Prostate gland (tissue), 2 donors: ENCODE measurements around the gene KCNQ1.

Source experiments
- POLR2A ChIP-seq: fragments of 450-650 bp; IDR thresholded peaks from one replicate; pipeline ENCODE4 v1.6.1; 2016; ENCODE audit warnings: antibody characterized with exemption, mild to moderate bottlenecking
- POLR2AphosphoS5 ChIP-seq: sonication (generic); formaldehyde crosslinking; IDR thresholded peaks from one replicate; pipeline ENCODE4 v1.6.1; 2017; ENCODE audit warnings: antibody characterized with exemption
- TF ChIP-seq, protein P1 (sequence below), 4 experiments: fragments of 200-600 bp in 2 of 4; fragments of 450-650 bp in 2 of 4; sonication (generic) in 2 of 4; IDR thresholded peaks; 1 replicate in 3 of 4; 2 replicates in 1 of 4; pipeline ENCODE4 v1.5.1; 2016 to 2019; ENCODE audit warnings: antibody characterized with exemption in 4 of 4, mild to moderate bottlenecking in 2 of 4, moderate library complexity in 2 of 4

DNA sequence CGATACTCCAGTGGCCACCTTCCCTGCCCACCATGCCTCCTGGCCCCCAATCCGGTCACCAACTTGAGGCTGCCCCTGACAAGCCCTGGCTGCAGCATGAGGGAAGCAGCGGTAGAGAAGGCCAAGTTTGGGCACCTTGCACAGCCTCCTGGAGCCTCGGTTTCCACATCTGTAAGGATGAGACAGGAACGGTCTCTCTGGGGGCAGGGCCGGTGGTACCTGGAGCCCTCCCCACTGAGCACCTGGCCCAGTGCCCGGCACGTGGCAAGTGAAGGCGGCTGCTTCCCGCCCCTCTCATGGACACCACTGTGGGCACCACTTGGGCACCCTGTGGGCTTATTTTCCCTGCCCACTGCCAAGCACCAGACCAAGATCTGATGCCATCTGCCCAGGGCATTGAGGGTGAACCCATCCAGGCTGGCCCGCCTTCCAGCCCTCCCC lies 363.0 kb downstream of the KCNQ1 start:
- TF ChIP-seq, protein P1, sequence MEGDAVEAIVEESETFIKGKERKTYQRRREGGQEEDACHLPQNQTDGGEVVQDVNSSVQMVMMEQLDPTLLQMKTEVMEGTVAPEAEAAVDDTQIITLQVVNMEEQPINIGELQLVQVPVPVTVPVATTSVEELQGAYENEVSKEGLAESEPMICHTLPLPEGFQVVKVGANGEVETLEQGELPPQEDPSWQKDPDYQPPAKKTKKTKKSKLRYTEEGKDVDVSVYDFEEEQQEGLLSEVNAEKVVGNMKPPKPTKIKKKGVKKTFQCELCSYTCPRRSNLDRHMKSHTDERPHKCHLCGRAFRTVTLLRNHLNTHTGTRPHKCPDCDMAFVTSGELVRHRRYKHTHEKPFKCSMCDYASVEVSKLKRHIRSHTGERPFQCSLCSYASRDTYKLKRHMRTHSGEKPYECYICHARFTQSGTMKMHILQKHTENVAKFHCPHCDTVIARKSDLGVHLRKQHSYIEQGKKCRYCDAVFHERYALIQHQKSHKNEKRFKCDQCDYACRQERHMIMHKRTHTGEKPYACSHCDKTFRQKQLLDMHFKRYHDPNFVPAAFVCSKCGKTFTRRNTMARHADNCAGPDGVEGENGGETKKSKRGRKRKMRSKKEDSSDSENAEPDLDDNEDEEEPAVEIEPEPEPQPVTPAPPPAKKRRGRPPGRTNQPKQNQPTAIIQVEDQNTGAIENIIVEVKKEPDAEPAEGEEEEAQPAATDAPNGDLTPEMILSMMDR (IDR thresholded peaks at IDR 0.05) = no peak
- TF ChIP-seq POLR2A (no peak), POLR2AphosphoS5 (no peak)
